ENCODE measurements around the gene ARSG.
"Not testable (repeated sequence)": the region's sequence is repeated elsewhere in the genome, so short reads cannot be mapped to it uniquely, and the experiment has no call there.

Gene ARSG

GRCh38 chr17:68290955-68291835 lies at the start of gene ARSG, which contains the start of gene SLC16A6:
Gene ARSG (plus strand): TSS chr17:68291495. CDS start chr17:68307494, 15,999 bp downstream.
Gene SLC16A6 (minus strand): TSS chr17:68291127. CDS start chr17:68278320, 12,807 bp downstream.
- TF ChIP-seq GATA1 (IDR thresholded peaks at IDR 0.05; ENCODE audit: low read depth, low read length), result no peak
- no peak for TF ChIP-seq POLR2A (IDR thresholded peaks at IDR 0.05; ENCODE audit: low read length)

GRCh38 chr17:68246271-68247028 lies 44.8 kb upstream of the ARSG start:
- no peak for DNase-seq
- no peak for TF ChIP-seq GATA1 (IDR thresholded peaks at IDR 0.05; ENCODE audit: low read depth, low read length)
- TF ChIP-seq POLR2A (IDR thresholded peaks at IDR 0.05; ENCODE audit: low read length), result no peak

More at GRCh38 chr17:68290955-68291835, at the start of gene ARSG, which contains the start of gene SLC16A6:
- peak; percentile 77 to 80 for DNase-seq

GRCh38 chr17:68247445-68248198 lies 43.7 kb upstream of the ARSG start, which contains the start of gene AMZ2:
Gene AMZ2 (plus strand): TSS chr17:68248043. CDS start chr17:68250188, 2,145 bp downstream.
- TF ChIP-seq GATA1 (IDR thresholded peaks at IDR 0.05; ENCODE audit: low read depth, low read length) (no peak), POLR2A (IDR thresholded peaks at IDR 0.05; ENCODE audit: low read length) (peak; percentile 91)
- peak; percentile 95 to 98 for DNase-seq

GRCh38 chr17:68248199-68248825 lies 43.0 kb upstream of the ARSG start:
- DNase-seq, result no peak
- TF ChIP-seq POLR2A (IDR thresholded peaks at IDR 0.05; ENCODE audit: low read length) (peak; percentile 56), GATA1 (IDR thresholded peaks at IDR 0.05; ENCODE audit: low read depth, low read length) (no peak)

GRCh38 chr17:68248891-68249290 lies 42.4 kb upstream of the ARSG start:
- TF ChIP-seq POLR2A (IDR thresholded peaks at IDR 0.05; ENCODE audit: low read length), result no peak
- DNase-seq, result peak; percentile 16 to 36

- peak; percentile 21 to 29 for DNase-seq
- TF ChIP-seq GATA1 (IDR thresholded peaks at IDR 0.05; ENCODE audit: low read depth, low read length), result no peak
- TF ChIP-seq POLR2A (IDR thresholded peaks at IDR 0.05; ENCODE audit: low read length), result no peak
Observed at GRCh38 chr17:68249354-68249765, 41.9 kb upstream of the ARSG start.

GRCh38 chr17:68253426-68253825 lies 37.9 kb upstream of the ARSG start:
- DNase-seq, result not testable (repeated sequence)
- TF ChIP-seq POLR2A (IDR thresholded peaks at IDR 0.05; ENCODE audit: low read length), result peak; percentile 6

GRCh38 chr17:68255151-68255550 lies 36.1 kb upstream of the ARSG start:
- no peak for DNase-seq
- TF ChIP-seq GATA1 (IDR thresholded peaks at IDR 0.05; ENCODE audit: low read depth, low read length) (no peak), POLR2A (IDR thresholded peaks at IDR 0.05; ENCODE audit: low read length) (no peak)

- peak in 1 of 2 experiments; percentile 48 for DNase-seq
- TF ChIP-seq POLR2A (IDR thresholded peaks at IDR 0.05; ENCODE audit: low read length), result no peak
- TF ChIP-seq GATA1 (IDR thresholded peaks at IDR 0.05; ENCODE audit: low read depth, low read length), result no peak
Observed at GRCh38 chr17:68255731-68256538, 35.4 kb upstream of the ARSG start.

GRCh38 chr17:68256701-68257100 lies 34.6 kb upstream of the ARSG start:
- DNase-seq, result not testable (repeated sequence)

GRCh38 chr17:68257934-68258333 lies 33.4 kb upstream of the ARSG start:
- DNase-seq, result no peak
- TF ChIP-seq POLR2A (IDR thresholded peaks at IDR 0.05; ENCODE audit: low read length), result no peak
- no peak for TF ChIP-seq GATA1 (IDR thresholded peaks at IDR 0.05; ENCODE audit: low read depth, low read length)

- TF ChIP-seq POLR2A (IDR thresholded peaks at IDR 0.05; ENCODE audit: low read length), result peak; percentile 28
- peak; percentile 41 to 53 for DNase-seq
Observed at GRCh38 chr17:68258890-68259647, 32.2 kb upstream of the ARSG start.

GRCh38 chr17:68259648-68259951 lies 31.7 kb upstream of the ARSG start:
- DNase-seq, result peak in 1 of 2 experiments; percentile 9
